GM21576 (cell line): ENCODE measurements around the gene NOMO2.
"Not testable (repeated sequence)": the region's sequence is repeated elsewhere in the genome, so short reads cannot be mapped to it uniquely, and the experiment has no call there.

Experiments used
- ATAC-seq: cut with Tn5 transposase; IDR thresholded peaks from one replicate; pipeline ENCODE4 v1.9.1; 2021; ENCODE audit warnings: mild to moderate bottlenecking, moderate library complexity; ENCODE audit not compliant: unreplicated experiment

NOMO2 gene

DNA sequence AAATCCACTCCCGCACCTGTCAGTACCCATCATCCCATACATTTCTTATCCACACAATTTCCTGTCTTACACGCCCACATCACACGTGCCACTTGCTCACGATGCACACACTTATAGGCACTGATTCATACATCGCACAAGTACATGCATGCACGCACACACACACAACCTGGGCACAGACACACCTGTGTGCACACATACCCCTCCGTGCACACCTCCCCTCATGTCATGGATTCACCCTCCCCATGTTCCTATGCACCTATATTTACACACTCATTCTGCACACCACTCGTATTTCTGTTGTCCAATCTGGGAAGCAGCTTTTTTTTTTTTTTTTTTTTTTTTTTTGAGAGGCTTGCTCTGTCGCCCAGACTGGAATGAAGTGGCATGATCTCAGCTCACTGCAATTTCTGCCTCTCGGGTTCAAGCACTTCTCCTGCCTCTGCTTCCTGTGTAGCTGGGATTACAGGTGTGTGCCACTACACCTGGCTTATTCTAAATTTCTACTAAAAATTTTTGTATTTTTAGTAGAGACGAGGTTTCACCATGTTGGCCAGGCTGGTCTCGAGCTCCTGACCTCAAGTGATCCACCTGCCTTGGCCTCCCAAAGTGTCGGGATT is 13.5 kb upstream of the NOMO2 start:
- ATAC-seq, result not testable (repeated sequence)

- not testable (repeated sequence) for ATAC-seq
Observed at GRCh38 chr16:18573887-18574286, 12.0 kb upstream of the NOMO2 start.

GRCh38 chr16:18572973-18573372 is 11.1 kb upstream of the NOMO2 start:
- not testable (repeated sequence) for ATAC-seq

GRCh38 chr16:18571307-18571850 is 9.5 kb upstream of the NOMO2 start:
- ATAC-seq, result not testable (repeated sequence)

DNA sequence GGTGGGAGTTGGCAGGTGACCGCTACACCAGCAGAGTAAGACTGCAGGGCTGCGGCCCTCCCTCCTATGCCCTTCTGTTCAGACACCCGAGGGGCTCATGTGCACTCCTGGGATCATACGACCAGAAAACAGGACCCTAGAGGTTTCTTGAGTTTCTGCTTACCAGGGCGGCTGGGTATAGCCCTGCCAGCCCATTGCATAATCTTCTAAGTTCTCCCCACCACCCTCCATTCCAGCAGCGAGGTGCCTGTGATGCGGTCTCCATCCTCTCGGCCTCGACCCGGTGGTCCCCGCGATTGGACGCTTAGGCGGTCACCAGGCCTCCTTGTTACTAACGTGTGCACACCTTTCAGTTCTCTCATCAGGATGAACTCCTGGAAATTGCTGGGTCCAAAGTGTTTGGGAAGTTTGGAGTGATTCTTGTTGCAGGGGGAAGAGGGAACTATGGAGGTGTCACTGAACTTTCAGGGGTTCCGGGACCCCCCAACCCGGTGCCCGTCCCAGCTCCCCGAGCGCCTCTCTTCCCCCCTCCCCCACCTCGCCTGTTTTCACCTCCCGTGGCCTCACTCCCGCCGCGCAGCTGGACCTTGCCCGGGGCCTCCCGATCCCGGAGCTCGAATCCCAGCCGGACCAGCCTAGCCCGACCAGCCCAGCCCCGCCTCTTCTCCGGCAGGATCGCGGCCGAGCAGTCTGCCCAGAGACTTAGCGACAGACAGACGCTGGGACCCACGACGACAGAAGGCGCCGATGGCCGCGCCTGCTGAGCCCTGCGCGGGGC is 8.8 kb upstream of the NOMO2 start:
- ATAC-seq, result not testable (repeated sequence)

DNA sequence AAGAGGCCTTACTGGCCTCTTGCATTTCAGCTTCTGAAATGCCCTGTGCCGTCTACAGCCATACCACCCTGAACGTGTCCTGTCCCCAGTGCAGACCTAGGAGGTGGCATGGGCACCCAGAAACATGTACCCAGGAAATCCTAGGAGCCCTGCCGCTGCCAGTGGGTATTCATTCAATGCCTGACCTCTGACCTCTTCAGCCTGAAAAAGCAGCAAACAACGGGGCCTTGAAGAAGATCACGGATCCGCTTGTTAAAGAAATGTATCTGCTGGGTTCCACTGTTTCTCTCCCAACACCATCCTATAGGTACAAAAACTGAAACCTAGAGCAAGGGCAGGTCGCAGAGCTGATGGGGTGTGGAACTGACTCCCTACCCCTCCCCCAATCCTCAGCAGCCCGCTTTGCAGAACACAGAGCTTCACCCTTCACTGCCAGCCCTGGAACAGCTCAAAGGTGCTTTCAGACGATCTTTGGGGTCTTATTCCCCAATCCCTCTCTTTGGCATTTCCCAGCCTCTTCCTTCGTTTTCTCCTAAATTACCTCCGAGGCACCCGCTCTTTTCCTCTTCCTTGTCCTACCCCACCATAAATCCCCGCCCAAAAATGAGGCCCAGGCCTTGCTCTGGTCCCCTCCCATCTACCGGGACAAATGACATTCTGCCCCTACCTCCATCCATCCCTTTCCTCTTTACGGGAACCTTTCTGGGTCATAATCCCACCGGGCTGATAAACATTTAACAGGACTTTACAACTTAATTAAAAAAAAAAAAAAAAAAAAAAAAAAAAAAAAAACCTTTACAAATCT is 1.3 kb downstream of the NOMO2 start:
- not testable (repeated sequence) for ATAC-seq

DNA sequence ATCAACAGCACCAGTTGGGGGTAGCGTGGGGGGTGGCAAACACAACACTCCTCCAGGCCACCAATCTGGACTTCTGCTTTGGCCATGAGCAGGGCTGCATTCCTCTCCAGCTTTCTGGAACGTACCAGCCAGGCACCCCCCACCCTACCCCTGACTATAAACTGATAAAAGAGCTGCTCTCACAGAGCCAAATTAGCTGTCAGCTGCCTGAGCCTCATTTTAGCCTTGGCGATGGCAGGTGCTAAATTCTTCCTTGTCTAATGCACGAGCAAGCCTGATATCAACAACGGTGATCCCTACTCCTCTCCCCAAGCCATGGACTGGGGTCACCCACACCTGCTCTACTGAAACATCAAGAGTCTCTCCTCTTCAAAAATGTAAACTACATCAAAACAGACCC is 8.2 kb downstream of the NOMO2 start:
- not testable (repeated sequence) for ATAC-seq

DNA sequence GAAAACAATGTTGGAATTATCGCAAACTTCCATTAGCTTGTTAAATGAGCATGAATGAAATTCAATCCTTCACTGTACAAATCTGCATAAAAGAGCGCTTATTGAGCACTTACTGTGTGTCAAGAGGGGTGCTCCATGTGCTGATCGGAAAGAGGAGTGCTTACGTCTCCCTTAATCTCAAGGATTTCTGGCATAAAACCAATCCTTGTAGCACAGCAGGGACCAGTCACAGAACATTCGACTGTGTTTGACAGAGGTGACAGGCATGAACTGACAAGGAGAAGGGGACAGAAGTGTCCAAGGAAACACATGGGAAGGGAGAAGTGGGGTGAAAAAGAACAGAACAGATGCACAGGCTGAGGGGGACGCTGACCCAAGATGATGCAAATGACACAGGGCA is 14.5 kb downstream of the NOMO2 start:
- ATAC-seq, result not testable (repeated sequence)

DNA sequence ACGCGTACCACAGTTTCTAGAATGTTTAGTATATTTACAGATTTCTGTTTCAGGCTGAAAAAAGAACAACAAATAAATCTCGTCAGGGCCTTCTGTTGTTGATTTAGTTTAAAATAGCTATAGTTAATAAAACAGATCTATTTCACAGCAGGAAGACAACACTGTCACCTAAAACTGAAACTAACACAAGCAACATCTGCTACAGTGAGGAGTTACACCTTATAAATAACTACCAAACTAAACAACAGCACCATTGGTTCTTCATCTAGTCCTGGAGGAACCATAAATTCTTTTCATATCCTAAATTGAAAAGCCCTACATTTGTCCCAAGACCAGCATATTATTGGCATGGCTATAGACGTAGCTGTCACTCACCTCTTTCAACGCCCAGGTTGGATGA is 15.0 kb downstream of the NOMO2 start:
- ATAC-seq, result not testable (repeated sequence)

DNA sequence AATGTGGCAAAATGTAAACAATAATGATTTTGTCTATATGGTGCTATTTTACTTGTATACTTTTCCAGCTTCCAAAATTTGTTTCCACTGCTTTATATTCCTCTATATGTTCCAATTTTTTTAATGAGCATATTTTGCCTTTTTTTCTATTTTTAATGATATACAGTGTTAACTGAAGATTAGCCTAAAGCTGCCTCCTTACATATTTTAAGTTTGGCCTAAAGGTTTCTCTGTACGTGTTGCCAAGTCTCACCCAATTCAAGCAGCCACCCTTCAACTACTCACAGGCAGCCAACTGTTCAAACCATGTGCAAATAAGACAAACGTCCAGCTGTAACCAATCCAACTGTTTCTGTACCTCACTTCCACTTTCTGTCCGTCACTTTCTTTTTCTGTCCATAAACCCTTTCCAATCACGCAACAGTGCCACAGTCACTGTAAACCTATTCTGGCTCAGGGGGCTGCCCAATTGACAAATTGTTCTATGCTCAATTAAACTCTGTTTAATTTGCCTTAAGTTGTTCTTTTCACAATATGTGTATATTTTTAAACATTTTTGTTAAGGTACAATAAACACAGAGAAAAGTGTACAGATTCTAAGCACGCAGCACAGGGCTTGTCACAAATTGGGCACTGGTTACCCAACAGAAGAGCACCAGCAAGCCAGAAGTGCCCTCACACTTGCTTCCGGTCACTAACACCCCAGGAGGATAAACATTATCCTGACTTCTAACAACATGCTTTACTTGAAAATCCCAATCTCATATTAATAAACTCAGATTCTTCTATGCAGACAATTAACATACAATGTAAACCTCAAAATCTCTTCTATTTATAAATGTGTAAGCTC is 17.4 kb downstream of the NOMO2 start:
- not testable (repeated sequence) for ATAC-seq

DNA sequence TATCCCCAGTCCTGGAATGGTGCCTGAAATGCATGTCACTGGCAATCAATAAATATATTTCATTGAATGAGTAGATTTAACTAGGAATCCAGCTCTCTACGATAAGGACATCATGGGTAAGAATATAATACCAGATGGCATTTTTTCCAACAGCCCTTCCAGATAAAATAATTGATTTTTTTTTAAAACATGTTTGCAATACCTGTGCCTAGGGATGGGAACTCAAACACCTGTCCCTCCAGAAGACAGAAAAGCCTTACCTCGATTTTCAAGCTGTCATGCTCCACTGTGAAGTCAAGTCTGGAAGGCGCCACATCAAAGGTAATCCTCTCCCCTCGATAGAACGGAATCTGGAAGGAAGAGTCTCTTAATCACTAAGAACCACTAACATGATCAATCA is 20.0 kb downstream of the NOMO2 start:
- ATAC-seq, result not testable (repeated sequence)

DNA sequence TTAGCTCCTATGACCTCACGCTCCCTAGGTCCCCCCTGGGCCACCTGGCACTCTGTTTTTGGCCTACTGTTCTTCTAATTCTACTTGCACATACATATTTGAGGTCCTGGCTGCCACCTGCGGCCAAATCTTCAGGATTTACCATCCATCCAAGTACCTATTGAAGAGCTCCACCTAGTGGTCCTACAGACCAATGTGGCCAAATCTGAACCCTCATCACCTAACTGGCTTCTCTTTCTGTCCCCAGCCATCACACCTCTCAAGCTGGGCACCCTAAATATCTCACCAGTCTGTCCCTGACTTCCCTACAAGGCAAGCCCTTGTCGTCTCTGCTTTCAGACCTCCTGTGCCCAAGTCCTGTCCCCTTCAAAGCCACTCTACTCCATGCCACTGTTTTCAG is 24.9 kb downstream of the NOMO2 start:
- ATAC-seq, result not testable (repeated sequence)

DNA sequence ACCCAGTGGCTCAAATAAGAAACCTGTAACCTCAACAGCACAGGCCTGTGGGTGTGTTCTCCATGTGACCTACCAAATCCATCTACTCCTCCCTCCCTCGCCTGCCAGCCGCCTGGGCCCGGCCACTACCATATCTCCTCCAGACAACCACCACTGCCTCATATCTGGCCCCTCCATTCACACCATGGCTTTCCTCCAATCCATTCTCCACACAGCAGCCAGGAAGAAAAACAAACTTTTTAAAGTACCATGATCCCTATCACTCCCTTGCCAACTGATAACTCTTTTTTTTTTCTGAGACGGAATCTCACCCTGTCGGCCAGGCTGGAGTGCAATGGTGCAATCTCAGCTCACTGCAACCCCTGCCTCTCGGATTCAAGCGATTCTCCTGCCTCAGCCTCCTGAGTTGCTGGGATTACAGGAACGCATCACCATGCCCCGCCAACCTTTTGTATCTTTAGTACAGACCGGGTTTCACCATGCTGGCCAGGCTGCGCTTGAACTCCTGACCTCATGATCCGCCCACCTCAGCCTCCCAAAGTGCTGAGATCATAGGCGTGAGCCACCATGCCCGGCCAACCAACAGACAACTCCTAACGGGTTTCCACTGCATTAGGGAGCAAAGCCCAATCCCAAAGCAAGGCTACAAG is 26.3 kb downstream of the NOMO2 start:
- not testable (repeated sequence) for ATAC-seq

DNA sequence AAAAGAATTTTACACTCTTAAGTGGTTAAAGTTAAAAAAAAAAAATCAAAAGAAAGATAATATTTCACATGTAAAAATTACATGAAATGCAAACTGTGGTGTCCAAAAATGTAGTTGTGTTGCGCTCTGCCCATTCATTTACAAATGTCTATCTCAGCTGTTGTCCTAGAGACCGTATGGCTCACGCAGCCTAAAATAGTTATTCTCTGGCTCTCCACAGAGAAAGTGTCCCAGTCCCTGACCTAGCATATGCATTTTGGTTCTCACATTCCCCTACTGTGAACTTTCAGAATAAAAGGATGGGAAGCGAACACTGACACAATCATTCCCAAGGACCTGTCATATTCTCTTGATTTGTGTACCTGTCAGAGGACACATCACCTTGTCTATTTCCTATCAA is 27.6 kb downstream of the NOMO2 start:
- not testable (repeated sequence) for ATAC-seq

DNA sequence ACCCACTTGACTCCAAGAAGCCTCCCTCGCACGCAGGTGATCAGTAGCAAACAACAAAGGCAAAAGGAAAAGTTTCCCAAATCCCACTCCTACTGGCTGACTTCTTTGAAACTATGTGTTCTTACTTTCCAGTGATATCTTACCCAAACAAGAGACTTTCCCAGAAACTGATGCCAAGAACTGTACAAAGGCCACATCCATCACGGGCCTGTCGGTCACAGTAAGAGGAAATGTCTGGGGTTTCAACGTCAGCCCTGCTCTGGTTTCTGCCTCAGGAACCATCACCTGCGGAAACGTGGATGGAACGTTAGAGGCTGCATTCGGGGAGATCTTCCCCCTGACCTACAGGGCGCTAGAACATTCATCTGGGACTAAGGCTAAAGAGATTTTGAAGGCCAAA is 30.6 kb downstream of the NOMO2 start:
- not testable (repeated sequence) for ATAC-seq

DNA sequence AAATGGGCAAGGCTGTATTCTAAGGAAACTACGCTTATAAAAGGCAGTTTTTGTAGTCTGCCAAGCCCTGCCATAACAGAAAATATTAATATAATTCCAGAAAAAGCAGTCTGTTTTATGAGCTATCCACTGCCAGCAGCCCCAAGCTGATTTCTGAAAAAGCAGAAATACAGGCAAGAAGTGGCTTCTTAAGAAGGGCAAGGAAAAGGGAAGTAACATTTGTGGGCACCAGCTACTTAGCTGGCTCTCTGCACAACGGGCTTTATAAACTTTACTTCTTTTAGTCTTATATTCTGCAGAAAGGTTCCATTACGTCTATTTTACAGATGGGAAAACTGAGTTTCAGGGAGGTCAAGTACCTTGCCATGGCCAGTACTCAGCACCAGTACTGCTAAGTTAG is 31.6 kb downstream of the NOMO2 start:
- ATAC-seq, result not testable (repeated sequence)

- not testable (repeated sequence) for ATAC-seq
Observed at GRCh38 chr16:18526547-18526946, 35.4 kb downstream of the NOMO2 start.

- ATAC-seq, result not testable (repeated sequence)
Observed at GRCh38 chr16:18525882-18526482, 35.9 kb downstream of the NOMO2 start.

- not testable (repeated sequence) for ATAC-seq
Observed at GRCh38 chr16:18522637-18523036, 39.3 kb downstream of the NOMO2 start.
